Measurements from ENCODE around the gene CYRIA. TPM values are rescaled to one million over a fixed set of nuclear protein-coding genes. Genes with fewer than 3 reads are reported as not detected.

Gene CYRIA
- total and polyA plus RNA-seq, 4 donors, result 1.3 to 4.3 (median 2.4) TPM

GRCh38 chr2:16687222-16687621 is 21.6 kb upstream of the CYRIA start (continued):
- TF ChIP-seq REST (IDR thresholded peaks at IDR 0.05), result no peak
- TF ChIP-seq YY1 (IDR thresholded peaks at IDR 0.05), result no peak
- no peak for TF ChIP-seq EGR1 (IDR thresholded peaks at IDR 0.05; ENCODE audit: low read depth in 2 of 2)
- no peak for TF ChIP-seq TAF1 (conservative IDR thresholded peaks at IDR 0.05)
- TF ChIP-seq MAX (IDR thresholded peaks at IDR 0.05), result no peak
- TF ChIP-seq JUND (IDR thresholded peaks at IDR 0.05), result no peak

DNA sequence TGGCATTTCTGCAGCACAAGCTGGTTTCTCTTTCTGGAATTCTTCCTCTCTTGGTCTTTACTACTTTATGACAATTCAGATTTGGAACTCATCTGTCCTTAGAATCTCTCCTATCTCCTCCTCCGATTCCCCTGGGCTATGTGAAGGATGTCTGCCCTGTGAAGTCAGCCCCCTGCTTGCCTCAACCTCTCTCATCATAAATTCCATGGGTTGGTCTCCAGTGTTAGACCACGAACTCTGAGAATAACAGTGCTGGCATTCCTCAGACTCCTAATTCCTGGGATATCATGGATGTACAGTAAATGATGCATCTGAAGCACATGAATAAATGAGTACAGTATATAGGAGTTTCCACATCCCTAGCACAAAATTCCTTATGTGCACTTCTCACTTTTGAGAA is 21.0 kb upstream of the CYRIA start:
- no peak for TF ChIP-seq CTCF (IDR thresholded peaks at IDR 0.05; ENCODE audit: low read depth, low read length, missing input control)
- no peak for TF ChIP-seq HNF4A (conservative IDR thresholded peaks at IDR 0.05)
- no peak for TF ChIP-seq HNF4G (IDR thresholded peaks at IDR 0.05)
- no peak for TF ChIP-seq MAX (IDR thresholded peaks at IDR 0.05)
- TF ChIP-seq RXRA (IDR thresholded peaks at IDR 0.05), result no peak
- no peak for TF ChIP-seq REST (IDR thresholded peaks at IDR 0.05)
- no peak for TF ChIP-seq SP1 (IDR thresholded peaks at IDR 0.05)
- TF ChIP-seq RAD21 (IDR thresholded peaks at IDR 0.05), result no peak
- TF ChIP-seq, protein P1, sequence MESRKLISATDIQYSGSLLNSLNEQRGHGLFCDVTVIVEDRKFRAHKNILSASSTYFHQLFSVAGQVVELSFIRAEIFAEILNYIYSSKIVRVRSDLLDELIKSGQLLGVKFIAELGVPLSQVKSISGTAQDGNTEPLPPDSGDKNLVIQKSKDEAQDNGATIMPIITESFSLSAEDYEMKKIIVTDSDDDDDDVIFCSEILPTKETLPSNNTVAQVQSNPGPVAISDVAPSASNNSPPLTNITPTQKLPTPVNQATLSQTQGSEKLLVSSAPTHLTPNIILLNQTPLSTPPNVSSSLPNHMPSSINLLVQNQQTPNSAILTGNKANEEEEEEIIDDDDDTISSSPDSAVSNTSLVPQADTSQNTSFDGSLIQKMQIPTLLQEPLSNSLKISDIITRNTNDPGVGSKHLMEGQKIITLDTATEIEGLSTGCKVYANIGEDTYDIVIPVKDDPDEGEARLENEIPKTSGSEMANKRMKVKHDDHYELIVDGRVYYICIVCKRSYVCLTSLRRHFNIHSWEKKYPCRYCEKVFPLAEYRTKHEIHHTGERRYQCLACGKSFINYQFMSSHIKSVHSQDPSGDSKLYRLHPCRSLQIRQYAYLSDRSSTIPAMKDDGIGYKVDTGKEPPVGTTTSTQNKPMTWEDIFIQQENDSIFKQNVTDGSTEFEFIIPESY (IDR thresholded peaks at IDR 0.05), result no peak
- TF ChIP-seq JUND (IDR thresholded peaks at IDR 0.05), result no peak
- no peak for TF ChIP-seq GABPA (IDR thresholded peaks at IDR 0.05 in 1 of 2, conservative IDR thresholded peaks at IDR 0.05 in 1 of 2)
- H3K4me1 ChIP-seq (ENCODE audit: control insufficient read depth in 4 of 4, insufficient read depth in 4 of 4, low read length in 3 of 4), result no peaks in the 10 kb centered on the region
- H3K4me3 ChIP-seq (ENCODE audit: low read depth in 1 of 3, low read length in 3 of 3), result no peak overlapping the region
- DNase-seq (ENCODE audit: low spot score), result no peak
- WGBS, result 87% methylated on average over 2 of the region's 2 CpGs
- no peak overlapping the region for H3K9ac ChIP-seq (ENCODE audit: low read depth in 1 of 2, low read length in 2 of 2)
- no peak overlapping the region for H3K27ac ChIP-seq (ENCODE audit: low read depth in 1 of 2, low read length in 2 of 2)
- no peaks in the 10 kb centered on the region for H3K27me3 ChIP-seq (ENCODE audit: control insufficient read depth in 4 of 4, insufficient read depth in 4 of 4, low read length in 3 of 4)
- H3K36me3 ChIP-seq (ENCODE audit: control insufficient read depth in 4 of 4, insufficient read depth in 3 of 4, low read depth in 1 of 4, low read length in 3 of 4), result no peaks in the 10 kb centered on the region
- no peaks in the 10 kb centered on the region for H3K9me3 ChIP-seq (ENCODE audit: control insufficient read depth in 4 of 4, low read length in 3 of 4)

Data from liver (tissue), 9 donors.